IPS DF 6.9 (cell line): Measurements from ENCODE around the gene GARS1.
"Not testable (repeated sequence)": the region's sequence is repeated elsewhere in the genome, so short reads cannot be mapped to it uniquely, and the experiment has no call there.

ENCODE experiments used
- DNase-seq: peaks from one replicate; pipeline ENCODE4 v3.0.0-alpha.2; 2013; ENCODE audit warnings: low read depth, low spot score
- H3K27ac ChIP-seq: one replicate; pipeline ENCODE4 v1.5.1; 2013; ENCODE audit warnings: low read length, control low read depth
- H3K27me3 ChIP-seq: 2 replicates; pipeline ENCODE4 v1.6.1; 2013; ENCODE audit warnings: mild to moderate bottlenecking, low read length; ENCODE audit not compliant: control insufficient read depth, insufficient read depth
- H3K36me3 ChIP-seq: 2 replicates; pipeline ENCODE4 v1.6.1; 2013; ENCODE audit warnings: low read length; ENCODE audit not compliant: control insufficient read depth, insufficient read depth
- H3K4me1 ChIP-seq: 2 replicates; pipeline ENCODE4 v1.6.1; 2013; ENCODE audit warnings: low read length; ENCODE audit not compliant: control insufficient read depth, insufficient read depth
- H3K4me3 ChIP-seq: 2 replicates; pipeline ENCODE4 v1.5.1; 2013; ENCODE audit warnings: mild to moderate bottlenecking, low read length
- H3K9me3 ChIP-seq: 2 replicates; pipeline ENCODE4 v1.6.1; 2013; ENCODE audit warnings: low read length, inconsistent platforms; ENCODE audit not compliant: control insufficient read depth, insufficient read depth
- WGBS: extraction: QIAGEN DNeasy Blood & Tissue Kit; methylation state at CpG from one replicate; pipeline ENCODE4 v1.1.7; 2013; ENCODE audit warnings: mixed read lengths, missing lambda C conversion rate; ENCODE audit not compliant: insufficient read length, insufficient coverage; 5-methylcytosine and 5-hydroxymethylcytosine counted together

The GARS1 gene

GRCh38 chr7:30572212-30572841, 22.4 kb upstream of the GARS1 start:
- 71% methylated on average over 2 of the region's 5 CpGs for WGBS
- no peak for DNase-seq
- no peaks in the 10 kb centered on the region for H3K4me1 ChIP-seq
- no peak overlapping the region for H3K4me3 ChIP-seq
- H3K36me3 ChIP-seq = no peaks in the 10 kb centered on the region
- no peaks in the 10 kb centered on the region for H3K27me3 ChIP-seq
- H3K27ac ChIP-seq = no peak overlapping the region
- no peaks in the 10 kb centered on the region for H3K9me3 ChIP-seq

DNA sequence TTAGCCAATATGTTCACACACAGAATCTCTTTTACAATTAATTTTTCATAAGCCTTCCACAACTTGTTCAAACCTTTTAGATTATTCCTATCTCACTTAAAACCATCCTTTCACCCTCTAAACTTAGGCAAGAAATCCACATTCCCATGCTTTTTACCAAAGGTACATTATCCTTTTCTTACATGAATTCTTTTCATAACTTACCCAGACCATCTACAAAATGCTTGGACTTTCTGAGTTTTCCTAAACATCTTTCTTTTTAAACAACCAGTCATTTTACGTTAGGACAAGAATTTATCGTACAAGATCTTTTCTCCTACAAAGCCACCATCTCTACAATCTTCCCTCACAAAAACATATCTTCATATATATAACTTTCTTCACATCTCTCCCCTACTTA, 18.8 kb upstream of the GARS1 start:
- no peak for DNase-seq
- Histone ChIP-seq H3K4me3 (no peak overlapping the region), H3K27me3 (no peaks in the 10 kb centered on the region), H3K4me1 (no peaks in the 10 kb centered on the region), H3K9me3 (no peaks in the 10 kb centered on the region), H3K27ac (no peak overlapping the region), H3K36me3 (no peaks in the 10 kb centered on the region)
- WGBS = 100% methylated on average over 2 of the region's 2 CpGs

DNA sequence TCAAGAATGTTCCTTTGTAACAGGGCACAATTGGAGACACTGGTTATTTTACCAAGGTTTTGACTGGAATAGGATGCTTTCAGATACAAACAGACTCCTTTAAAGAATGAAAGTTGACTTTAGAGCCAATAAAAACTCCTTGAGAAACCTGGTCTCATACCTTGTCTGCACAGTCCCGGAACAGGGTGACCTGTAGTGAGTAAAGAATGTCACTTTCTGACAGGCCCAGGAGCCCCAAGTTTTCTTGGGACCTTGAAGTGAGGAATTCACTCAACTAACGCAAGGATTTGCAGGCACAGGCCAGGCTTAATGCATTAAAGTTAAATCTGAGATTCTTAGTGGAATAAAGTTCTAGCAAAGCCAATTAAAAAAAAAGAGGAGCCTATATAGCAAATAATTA, 11.5 kb upstream of the GARS1 start:
- no peaks in the 10 kb centered on the region for H3K36me3 ChIP-seq
- no CpG with 5 or more reads among the region's 2 CpGs for WGBS

DNA sequence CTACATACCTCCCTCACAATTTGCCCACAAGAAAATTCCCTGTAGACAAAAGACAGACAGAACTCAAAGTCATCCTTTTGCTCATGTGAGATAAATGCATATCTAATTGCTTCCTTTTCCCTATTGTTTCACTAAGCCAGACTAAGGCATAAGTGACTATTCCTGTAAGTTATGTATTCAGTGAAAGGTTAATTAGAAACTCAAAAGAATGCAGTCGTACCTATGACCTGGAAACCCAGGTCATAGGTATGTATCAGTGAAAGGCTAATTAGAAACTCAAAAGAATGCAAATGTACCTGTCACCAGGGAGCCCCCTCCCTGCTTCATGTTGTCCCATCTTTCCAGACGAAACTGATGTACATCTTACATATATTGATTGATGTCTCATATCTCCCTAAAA, 10.3 kb upstream of the GARS1 start:
- DNase-seq = no peak
- no peaks in the 10 kb centered on the region for H3K9me3 ChIP-seq
- H3K36me3 ChIP-seq = no peaks in the 10 kb centered on the region
- H3K27me3 ChIP-seq = no peaks in the 10 kb centered on the region
- H3K27ac ChIP-seq = no peak overlapping the region
- no peaks in the 10 kb centered on the region; the same call in 1 of the 2 replicates for H3K4me1 ChIP-seq
- no CpG with 5 or more reads among the region's 2 CpGs for WGBS
- no peak overlapping the region for H3K4me3 ChIP-seq

More for the DNA sequence above, 11.5 kb upstream of the GARS1 start:
- Histone ChIP-seq H3K27me3 (no peaks in the 10 kb centered on the region), H3K4me1 (no peaks in the 10 kb centered on the region; the same call in 1 of the 2 replicates), H3K27ac (no peak overlapping the region), H3K4me3 (no peak overlapping the region), H3K9me3 (no peaks in the 10 kb centered on the region)
- DNase-seq = no peak

DNA sequence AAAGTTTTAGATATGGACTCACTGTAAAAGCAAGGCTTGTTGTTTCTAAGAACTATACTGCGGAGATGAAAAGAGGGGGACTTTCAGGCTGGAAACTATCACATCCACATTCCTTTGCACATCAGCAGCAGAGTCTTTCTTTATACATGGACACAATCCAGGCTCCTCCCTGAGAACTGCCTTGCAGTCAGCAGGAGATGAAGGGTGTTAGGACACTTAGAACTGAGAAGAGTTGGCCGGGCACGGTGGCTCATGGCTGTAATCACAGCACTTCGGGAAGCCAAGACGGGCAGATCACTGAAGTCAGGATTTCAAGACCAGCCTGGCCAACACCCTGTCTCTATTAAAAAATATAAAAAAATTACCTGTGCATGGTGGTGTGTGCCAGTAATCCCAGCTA, 9.7 kb upstream of the GARS1 start:
- Histone ChIP-seq H3K4me3 (no peak overlapping the region), H3K4me1 (no peaks in the 10 kb centered on the region; the same call in 1 of the 2 replicates), H3K9me3 (no peaks in the 10 kb centered on the region), H3K36me3 (no peaks in the 10 kb centered on the region), H3K27me3 (no peaks in the 10 kb centered on the region), H3K27ac (no peak overlapping the region)
- WGBS = no CpG with 5 or more reads among the region's 5 CpGs
- DNase-seq = no peak

DNA sequence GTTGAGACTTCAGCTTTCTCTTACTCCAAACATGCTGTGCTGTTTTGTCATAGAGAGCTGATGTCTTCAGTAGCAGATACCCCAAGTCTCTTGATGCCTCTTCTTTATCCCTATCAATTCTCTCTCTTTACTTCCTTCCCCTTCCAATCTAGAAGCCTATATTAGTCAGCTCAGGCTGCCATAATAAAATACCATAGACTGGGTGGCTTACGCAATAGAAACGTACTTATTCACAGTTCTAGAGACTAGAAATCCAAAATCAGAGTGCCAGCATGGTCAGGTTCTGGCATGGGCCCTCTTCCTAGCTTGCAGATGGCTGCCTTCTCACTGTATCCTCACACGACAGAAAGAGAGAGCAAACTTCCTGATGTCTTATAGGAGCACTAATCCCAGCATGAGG, 9.0 kb upstream of the GARS1 start:
- Histone ChIP-seq H3K36me3 (no peaks in the 10 kb centered on the region), H3K27ac (no peak overlapping the region), H3K4me3 (no peak overlapping the region), H3K4me1 (no peaks in the 10 kb centered on the region; the same call in 1 of the 2 replicates), H3K9me3 (no peaks in the 10 kb centered on the region), H3K27me3 (no peaks in the 10 kb centered on the region)
- no peak for DNase-seq
- no CpG with 5 or more reads among the region's 3 CpGs for WGBS

DNA sequence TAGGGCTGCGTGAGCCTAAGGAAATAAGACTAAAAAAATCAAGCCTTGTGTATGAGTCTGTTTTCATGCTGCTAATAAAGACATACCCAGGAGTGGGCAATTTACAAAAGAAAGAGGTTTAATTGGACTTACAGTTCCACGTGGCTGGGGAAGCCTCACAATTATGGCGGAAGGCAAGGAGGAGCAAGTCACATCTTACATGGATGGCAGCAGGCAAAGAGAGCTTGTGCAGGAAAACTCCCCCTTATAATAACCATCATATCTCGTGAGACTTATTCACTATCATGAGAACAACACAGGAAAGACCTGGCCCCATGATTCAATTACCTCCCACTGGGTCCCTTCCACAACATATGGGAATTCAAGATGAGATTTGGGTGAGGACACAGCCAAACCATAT, 7.1 kb upstream of the GARS1 start:
- no CpG with 5 or more reads among the region's 4 CpGs for WGBS
- not testable (repeated sequence) for H3K4me3 ChIP-seq, H3K4me1 ChIP-seq, H3K9me3 ChIP-seq, DNase-seq, H3K36me3 ChIP-seq, H3K27me3 ChIP-seq, H3K27ac ChIP-seq

DNA sequence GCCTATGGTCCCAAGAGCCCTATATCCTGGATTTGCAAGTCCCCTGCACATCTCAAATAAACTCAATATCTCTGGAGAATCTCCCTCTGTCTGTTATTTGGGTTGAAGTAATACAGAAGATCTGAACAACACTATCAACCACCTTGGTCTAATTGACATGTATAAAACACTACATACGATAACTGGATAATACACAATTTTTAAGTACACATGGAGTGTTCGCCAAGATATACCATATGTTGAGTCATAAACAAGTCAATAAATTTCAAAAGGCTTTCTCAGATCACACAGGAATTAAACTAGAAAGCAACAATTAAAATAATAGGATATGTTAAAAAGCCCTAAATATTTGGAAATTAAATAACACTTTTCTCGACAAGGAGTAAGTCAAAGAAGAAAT, 5.6 kb upstream of the GARS1 start:
- Histone ChIP-seq H3K36me3 (no peaks in the 10 kb centered on the region), H3K4me1 (no peaks in the 10 kb centered on the region; the same call in 1 of the 2 replicates), H3K9me3 (no peaks in the 10 kb centered on the region), H3K4me3 (no peak overlapping the region), H3K27me3 (no peaks in the 10 kb centered on the region), H3K27ac (no peak overlapping the region)
- DNase-seq = no peak
- WGBS = no CpG with 5 or more reads among the region's 3 CpGs

GRCh38 chr7:30594048-30594539, 584 bp upstream of the GARS1 start:
- DNase-seq = no peak
- no peaks in the 10 kb centered on the region for H3K27me3 ChIP-seq
- no peaks in the 10 kb centered on the region for H3K4me1 ChIP-seq
- peak overlapping the region; percentile 74; the same call in 1 of the 2 replicates for H3K4me3 ChIP-seq
- no peaks in the 10 kb centered on the region for H3K9me3 ChIP-seq
- H3K36me3 ChIP-seq = no peaks in the 10 kb centered on the region
- WGBS = no CpG with 5 or more reads among the region's 12 CpGs
- no peak overlapping the region for H3K27ac ChIP-seq

DNA sequence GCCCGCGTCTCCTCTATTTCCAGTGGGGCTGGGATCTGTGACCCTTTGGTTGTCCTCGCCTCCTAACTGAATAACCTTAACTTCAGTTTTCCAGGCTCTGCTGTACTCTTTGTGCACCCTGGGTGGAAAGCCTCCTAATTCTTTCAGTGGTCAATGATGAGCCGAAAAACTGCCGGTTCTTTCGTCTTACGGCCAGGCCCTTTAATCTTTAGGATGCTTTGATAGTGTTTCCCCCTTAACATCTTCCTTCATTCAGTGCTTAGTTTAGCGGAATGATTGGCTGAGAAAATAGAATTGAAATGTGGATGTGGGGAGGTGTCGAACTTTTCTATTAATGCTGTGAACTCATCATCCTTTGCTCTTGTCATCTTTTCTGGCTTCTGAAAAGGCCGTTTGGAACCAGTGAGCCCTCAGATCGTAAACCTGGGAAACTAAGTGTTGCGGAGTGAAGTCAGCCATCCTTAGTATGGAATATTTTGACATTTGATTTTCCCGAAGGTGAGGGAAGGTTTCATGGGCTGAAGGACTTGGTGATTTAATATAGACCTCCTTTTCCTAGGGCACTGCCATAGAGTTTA, 847 bp downstream of the GARS1 start:
- no peaks in the 10 kb centered on the region for H3K9me3 ChIP-seq
- H3K36me3 ChIP-seq = peaks cover 7% of the 10 kb centered on the region; the same call in 1 of the 2 replicates
- no CpG with 5 or more reads among the region's 13 CpGs for WGBS
- H3K27ac ChIP-seq = no peak overlapping the region
- no peaks in the 10 kb centered on the region for H3K27me3 ChIP-seq
- peak overlapping the region; percentile 74 for H3K4me3 ChIP-seq
- DNase-seq = no peak
- no peaks in the 10 kb centered on the region for H3K4me1 ChIP-seq
